Vagina (tissue), 2 donors: Measurements from ENCODE around the gene NFIB.

ENCODE experiments used
- POLR2A ChIP-seq, 2 donors: fragments of 450-650 bp; IDR thresholded peaks; one replicate each; pipeline ENCODE4 v1.6.1; 2017; ENCODE audit warnings: antibody characterized with exemption in 2 of 2, mild to moderate bottlenecking in 2 of 2, moderate library complexity in 2 of 2
- POLR2AphosphoS5 ChIP-seq, 2 donors: sonication (generic); formaldehyde crosslinking; IDR thresholded peaks; one replicate each; pipeline ENCODE4 v1.9.0; 2017; ENCODE audit warnings: antibody characterized with exemption in 2 of 2, mild to moderate bottlenecking in 2 of 2, low read depth in 1 of 2; ENCODE audit not compliant: insufficient read depth in 1 of 2
- TF ChIP-seq, protein P1 (sequence below), 3 experiments: fragments of 450-650 bp in 2 of 3; fragments of 200-600 bp in 1 of 3; sonication (generic) in 1 of 3; IDR thresholded peaks; one replicate each; pipeline ENCODE4 v1.5.1; 2017 to 2019; ENCODE audit warnings: antibody characterized with exemption in 3 of 3, mild to moderate bottlenecking in 2 of 3, moderate library complexity in 2 of 3

DNA sequence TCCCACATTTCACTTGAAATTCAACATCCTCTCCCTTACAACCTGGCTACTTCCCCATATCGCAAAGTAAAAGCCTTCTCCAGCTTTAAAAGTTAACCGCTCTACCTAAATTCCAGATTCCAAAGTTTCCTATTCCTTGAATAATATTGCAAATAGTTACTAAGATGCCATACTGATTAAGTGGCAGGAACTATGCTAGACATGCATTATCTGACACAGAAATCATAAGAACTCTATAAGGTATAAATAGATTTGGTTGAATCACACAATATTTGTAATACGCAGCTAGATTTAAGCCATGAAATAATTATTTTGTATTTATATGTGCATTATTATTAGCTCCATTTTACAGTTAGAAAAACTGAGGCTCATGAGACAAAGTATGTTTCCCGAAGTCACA lies 92.8 kb downstream of the NFIB start:
- TF ChIP-seq, protein P1, sequence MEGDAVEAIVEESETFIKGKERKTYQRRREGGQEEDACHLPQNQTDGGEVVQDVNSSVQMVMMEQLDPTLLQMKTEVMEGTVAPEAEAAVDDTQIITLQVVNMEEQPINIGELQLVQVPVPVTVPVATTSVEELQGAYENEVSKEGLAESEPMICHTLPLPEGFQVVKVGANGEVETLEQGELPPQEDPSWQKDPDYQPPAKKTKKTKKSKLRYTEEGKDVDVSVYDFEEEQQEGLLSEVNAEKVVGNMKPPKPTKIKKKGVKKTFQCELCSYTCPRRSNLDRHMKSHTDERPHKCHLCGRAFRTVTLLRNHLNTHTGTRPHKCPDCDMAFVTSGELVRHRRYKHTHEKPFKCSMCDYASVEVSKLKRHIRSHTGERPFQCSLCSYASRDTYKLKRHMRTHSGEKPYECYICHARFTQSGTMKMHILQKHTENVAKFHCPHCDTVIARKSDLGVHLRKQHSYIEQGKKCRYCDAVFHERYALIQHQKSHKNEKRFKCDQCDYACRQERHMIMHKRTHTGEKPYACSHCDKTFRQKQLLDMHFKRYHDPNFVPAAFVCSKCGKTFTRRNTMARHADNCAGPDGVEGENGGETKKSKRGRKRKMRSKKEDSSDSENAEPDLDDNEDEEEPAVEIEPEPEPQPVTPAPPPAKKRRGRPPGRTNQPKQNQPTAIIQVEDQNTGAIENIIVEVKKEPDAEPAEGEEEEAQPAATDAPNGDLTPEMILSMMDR (IDR thresholded peaks at IDR 0.05), result no peak
- TF ChIP-seq POLR2A (IDR thresholded peaks at IDR 0.05), result no peak
- TF ChIP-seq POLR2AphosphoS5 (IDR thresholded peaks at IDR 0.05; ENCODE audit: insufficient read depth in 1 of 2, low read depth in 1 of 2), result no peak
